Thyroid gland (tissue), 4 donors: ENCODE measurements around the gene ADARB2.

Experiments
- POLR2A ChIP-seq, 2 donors: fragments of 450-650 bp; IDR thresholded peaks; one replicate each; pipeline ENCODE4 v1.6.1; 2017; ENCODE audit warnings: antibody characterized with exemption in 2 of 2, mild to moderate bottlenecking in 2 of 2, moderate library complexity in 1 of 2
- TF ChIP-seq, protein P1 (sequence below), 6 experiments: fragments of 200-600 bp in 3 of 6; fragments of 450-650 bp in 3 of 6; sonication (generic) in 3 of 6; IDR thresholded peaks; one replicate each; pipeline ENCODE4 v1.5.1; 2016 to 2019; ENCODE audit warnings: antibody characterized with exemption in 6 of 6, mild to moderate bottlenecking in 2 of 6, inconsistent platforms in 1 of 6, moderate library complexity in 1 of 6

DNA sequence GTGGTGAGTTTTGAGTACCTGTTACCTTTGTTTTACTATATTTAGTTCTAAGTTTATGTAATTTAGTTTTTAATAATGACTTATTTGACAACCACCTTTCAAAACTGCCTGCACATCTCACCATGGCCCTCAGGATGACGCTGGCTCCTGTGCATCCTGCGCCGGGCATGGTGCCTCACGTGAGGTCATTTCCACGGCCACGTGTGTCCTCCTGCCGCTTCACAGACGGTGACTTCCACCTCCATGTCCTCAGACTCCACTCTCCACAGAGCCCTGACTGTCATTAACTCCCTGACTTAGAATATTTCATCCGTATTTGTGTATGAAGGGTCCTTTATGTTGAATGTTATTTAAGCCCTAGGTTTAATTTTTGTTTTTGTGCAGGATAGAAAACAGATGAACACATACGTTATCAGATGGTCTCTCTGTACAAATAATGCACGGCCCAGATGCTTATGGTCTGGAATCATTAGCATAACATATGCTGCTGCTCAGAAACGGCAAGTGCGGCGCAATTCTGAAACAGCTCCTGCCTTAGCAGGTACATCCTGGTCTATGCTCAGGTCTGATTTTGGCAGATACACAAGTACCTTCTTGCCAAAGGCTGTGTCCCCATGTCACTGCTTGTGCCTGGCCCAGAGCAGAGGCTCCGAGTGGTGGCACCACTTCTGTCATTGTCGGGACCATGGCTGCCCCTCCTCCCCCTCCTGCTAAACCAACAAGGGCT, 525.3 kb downstream of the ADARB2 start:
- TF ChIP-seq, protein P1, sequence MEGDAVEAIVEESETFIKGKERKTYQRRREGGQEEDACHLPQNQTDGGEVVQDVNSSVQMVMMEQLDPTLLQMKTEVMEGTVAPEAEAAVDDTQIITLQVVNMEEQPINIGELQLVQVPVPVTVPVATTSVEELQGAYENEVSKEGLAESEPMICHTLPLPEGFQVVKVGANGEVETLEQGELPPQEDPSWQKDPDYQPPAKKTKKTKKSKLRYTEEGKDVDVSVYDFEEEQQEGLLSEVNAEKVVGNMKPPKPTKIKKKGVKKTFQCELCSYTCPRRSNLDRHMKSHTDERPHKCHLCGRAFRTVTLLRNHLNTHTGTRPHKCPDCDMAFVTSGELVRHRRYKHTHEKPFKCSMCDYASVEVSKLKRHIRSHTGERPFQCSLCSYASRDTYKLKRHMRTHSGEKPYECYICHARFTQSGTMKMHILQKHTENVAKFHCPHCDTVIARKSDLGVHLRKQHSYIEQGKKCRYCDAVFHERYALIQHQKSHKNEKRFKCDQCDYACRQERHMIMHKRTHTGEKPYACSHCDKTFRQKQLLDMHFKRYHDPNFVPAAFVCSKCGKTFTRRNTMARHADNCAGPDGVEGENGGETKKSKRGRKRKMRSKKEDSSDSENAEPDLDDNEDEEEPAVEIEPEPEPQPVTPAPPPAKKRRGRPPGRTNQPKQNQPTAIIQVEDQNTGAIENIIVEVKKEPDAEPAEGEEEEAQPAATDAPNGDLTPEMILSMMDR (IDR thresholded peaks at IDR 0.05) = no peak
- TF ChIP-seq POLR2A (IDR thresholded peaks at IDR 0.05) = no peak
